Osteocyte (in vitro differentiated cells): Measurements from ENCODE around the gene HS3ST4. TPM values are rescaled to one million over a fixed set of nuclear protein-coding genes. Genes with fewer than 3 reads are reported as not detected.

Experiments used
- DNase-seq: peaks from one replicate; pipeline ENCODE4 v3.0.0; 2021; ENCODE audit warnings: mixed read lengths; ENCODE audit not compliant: unreplicated experiment; ENCODE audit errors: extremely low spot score
- H3K27ac Mint-ChIP-seq: one replicate; pipeline ENCODE4 v1.8.0; 2021; ENCODE audit warnings: mild to moderate bottlenecking, mixed read lengths; ENCODE audit not compliant: unreplicated experiment
- H3K27me3 Mint-ChIP-seq: one replicate; pipeline ENCODE4 v1.8.0; 2021; ENCODE audit warnings: mixed read lengths; ENCODE audit not compliant: unreplicated experiment
- H3K36me3 Mint-ChIP-seq: one replicate; pipeline ENCODE4 v1.8.0; 2021; ENCODE audit warnings: mixed read lengths; ENCODE audit not compliant: unreplicated experiment
- H3K4me1 Mint-ChIP-seq: one replicate; pipeline ENCODE4 v1.8.0; 2021; ENCODE audit warnings: mixed read lengths; ENCODE audit not compliant: unreplicated experiment
- H3K4me3 Mint-ChIP-seq: one replicate; pipeline ENCODE4 v1.8.0; 2021; ENCODE audit warnings: mild to moderate bottlenecking, moderate library complexity, mixed read lengths; ENCODE audit not compliant: unreplicated experiment
- H3K9me3 Mint-ChIP-seq: one replicate; pipeline ENCODE4 v1.8.0; 2021; ENCODE audit warnings: mixed read lengths; ENCODE audit not compliant: unreplicated experiment
- microRNA-seq: library from miRNA; unstranded; fragments of <30 nt; microRNA quantifications from one replicate; pipeline ENCODE4 v1.1.0, GENCODE V29; 2020; ENCODE audit not compliant: unreplicated experiment
- total RNA-seq: library from RNA; stranded (reverse); gene quantifications from 2 replicates; pipeline ENCODE4 v1.2.1, GENCODE V29; 2021
- TF ChIP-seq, protein P1 (sequence below): fragments of 200-600 bp; sonication (generic); IDR thresholded peaks from 2 replicates; pipeline ENCODE4 v1.5.0; 2021; ENCODE audit warnings: antibody characterized with exemption, mild to moderate bottlenecking, moderate library complexity

The HS3ST4 gene
- total RNA-seq, 1 donor from 2014 or later = not detected

DNA sequence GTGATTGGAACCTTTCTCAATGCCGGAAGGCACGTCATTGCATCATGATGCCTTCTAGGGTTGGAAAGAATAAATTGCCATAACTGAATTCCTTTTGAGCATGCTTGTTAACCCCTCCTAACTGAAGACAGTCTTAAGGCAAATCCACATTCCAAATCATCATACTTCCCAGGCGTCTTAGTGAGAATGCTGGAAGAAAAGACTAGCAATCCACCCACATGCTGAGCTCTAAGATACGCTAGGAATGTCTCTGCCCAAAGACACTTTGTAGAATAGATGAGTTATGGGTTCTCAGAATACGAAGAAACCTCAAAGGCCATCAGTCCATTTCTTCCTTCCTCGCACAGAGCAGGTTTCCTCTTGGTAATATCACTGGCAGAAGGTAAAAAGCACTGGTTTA, 486.5 kb downstream of the HS3ST4 start:
- Mint-ChIP-seq H3K4me1 (no peaks in the 10 kb centered on the region), H3K9me3 (peaks cover 36% of the 10 kb centered on the region), H3K4me3 (no peak overlapping the region), H3K27ac (no peak overlapping the region), H3K36me3 (no peaks in the 10 kb centered on the region), H3K27me3 (no peaks in the 10 kb centered on the region)
- TF ChIP-seq, protein P1, sequence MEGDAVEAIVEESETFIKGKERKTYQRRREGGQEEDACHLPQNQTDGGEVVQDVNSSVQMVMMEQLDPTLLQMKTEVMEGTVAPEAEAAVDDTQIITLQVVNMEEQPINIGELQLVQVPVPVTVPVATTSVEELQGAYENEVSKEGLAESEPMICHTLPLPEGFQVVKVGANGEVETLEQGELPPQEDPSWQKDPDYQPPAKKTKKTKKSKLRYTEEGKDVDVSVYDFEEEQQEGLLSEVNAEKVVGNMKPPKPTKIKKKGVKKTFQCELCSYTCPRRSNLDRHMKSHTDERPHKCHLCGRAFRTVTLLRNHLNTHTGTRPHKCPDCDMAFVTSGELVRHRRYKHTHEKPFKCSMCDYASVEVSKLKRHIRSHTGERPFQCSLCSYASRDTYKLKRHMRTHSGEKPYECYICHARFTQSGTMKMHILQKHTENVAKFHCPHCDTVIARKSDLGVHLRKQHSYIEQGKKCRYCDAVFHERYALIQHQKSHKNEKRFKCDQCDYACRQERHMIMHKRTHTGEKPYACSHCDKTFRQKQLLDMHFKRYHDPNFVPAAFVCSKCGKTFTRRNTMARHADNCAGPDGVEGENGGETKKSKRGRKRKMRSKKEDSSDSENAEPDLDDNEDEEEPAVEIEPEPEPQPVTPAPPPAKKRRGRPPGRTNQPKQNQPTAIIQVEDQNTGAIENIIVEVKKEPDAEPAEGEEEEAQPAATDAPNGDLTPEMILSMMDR = no peak
- DNase-seq = no peak

DNA sequence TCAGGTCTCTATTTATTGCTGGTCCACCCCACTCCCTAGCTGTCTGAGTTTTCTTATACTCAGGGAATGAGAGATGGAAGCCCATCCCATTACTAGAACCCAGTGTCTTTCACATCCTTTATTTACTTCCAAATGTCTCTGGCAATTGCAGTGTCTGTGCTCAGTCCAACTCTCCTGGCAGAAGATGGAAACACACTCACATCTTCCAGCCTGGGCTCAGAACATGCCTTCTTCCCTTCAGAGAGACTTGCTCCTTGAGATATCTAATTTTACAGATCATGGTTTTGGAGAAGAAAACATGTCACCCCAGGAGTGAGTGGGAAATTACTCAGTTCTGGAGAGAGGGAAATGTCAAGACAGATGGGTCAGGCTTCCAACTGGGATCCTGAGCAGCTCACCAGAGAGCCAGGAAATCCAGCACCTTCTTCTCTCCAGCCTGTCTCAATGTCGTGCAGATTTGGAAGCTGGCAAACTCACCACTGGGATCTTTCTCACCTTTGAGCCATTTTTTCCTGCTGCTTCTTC, 494.4 kb downstream of the HS3ST4 start:
- Mint-ChIP-seq H3K27ac (no peak overlapping the region), H3K4me3 (no peak overlapping the region), H3K4me1 (no peaks in the 10 kb centered on the region), H3K36me3 (no peaks in the 10 kb centered on the region), H3K27me3 (no peaks in the 10 kb centered on the region), H3K9me3 (peaks cover 47% of the 10 kb centered on the region)
- no peak for DNase-seq
- TF ChIP-seq, protein P1 = no peak

Small RNA genes lying within 50 kb of the gene (microRNA-seq; reads per million reads assigned to microRNA genes)
- gene MIR548W = not detected
